ENCODE data around the gene PTPRN2. TPM values are rescaled to one million over a fixed set of nuclear protein-coding genes. Genes with fewer than 3 reads are reported as not detected.
"Not testable (repeated sequence)": the region's sequence is repeated elsewhere in the genome, so short reads cannot be mapped to it uniquely, and the experiment has no call there.

Gene PTPRN2
- polyA plus RNA-seq, 1 experiment: 0.31 TPM

DNA sequence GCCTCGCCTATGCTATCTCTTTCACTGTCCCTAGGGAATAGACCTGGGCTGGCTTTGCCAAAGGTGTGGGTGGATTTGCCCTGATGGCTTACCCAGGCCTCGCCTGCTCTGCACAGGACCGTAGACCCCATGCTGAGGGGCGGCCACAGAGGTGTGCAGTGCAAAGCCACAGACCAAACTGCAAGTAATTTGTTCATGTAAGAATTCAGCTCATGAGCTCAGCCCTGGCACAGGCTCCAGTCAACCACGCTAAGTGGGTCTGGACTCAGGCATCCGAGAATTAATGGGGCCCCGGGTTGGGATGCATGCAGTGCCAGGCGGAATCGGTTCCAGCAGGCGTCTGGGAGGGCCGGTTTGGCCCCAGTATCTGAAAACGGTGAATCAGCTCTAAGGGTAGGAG lies 805.6 kb downstream of the PTPRN2 start:
- ChIA-PET CTCF (no interaction called here), POLR2A (no interaction called here)
- no peaks in the 10 kb centered on the region for H3K27me3 ChIP-seq (ENCODE audit: control insufficient read depth, insufficient read depth, low read length)
- TF ChIP-seq, protein P1, sequence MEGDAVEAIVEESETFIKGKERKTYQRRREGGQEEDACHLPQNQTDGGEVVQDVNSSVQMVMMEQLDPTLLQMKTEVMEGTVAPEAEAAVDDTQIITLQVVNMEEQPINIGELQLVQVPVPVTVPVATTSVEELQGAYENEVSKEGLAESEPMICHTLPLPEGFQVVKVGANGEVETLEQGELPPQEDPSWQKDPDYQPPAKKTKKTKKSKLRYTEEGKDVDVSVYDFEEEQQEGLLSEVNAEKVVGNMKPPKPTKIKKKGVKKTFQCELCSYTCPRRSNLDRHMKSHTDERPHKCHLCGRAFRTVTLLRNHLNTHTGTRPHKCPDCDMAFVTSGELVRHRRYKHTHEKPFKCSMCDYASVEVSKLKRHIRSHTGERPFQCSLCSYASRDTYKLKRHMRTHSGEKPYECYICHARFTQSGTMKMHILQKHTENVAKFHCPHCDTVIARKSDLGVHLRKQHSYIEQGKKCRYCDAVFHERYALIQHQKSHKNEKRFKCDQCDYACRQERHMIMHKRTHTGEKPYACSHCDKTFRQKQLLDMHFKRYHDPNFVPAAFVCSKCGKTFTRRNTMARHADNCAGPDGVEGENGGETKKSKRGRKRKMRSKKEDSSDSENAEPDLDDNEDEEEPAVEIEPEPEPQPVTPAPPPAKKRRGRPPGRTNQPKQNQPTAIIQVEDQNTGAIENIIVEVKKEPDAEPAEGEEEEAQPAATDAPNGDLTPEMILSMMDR (IDR thresholded peaks at IDR 0.05; ENCODE audit: insufficient read depth, low read depth, low read length): no peak
- DNase-seq (ENCODE audit: low read depth): no peak
- H3K4me3 ChIP-seq (ENCODE audit: low read depth, low read length): no peak overlapping the region
- no peaks in the 10 kb centered on the region for H3K36me3 ChIP-seq (ENCODE audit: control insufficient read depth, insufficient read depth, low read length)

DNA sequence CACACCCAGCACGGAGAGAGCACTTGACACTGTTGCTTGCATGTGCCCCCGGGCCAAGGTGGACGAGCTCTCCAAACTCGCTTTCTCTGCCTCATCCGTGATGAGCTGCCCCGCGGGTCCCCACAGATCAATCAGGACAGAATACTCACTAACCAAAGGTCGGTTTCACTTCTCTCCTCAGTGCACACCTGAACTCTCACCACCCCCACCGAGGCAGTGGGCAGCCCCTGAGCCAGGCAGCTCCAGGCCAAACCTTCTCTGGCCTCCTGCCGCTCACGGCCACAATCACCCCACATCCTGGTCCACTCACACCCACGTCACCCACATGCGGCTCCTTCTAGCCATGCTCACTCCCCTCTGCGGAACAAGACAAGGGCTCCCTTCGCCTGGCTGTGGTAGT lies 806.9 kb downstream of the PTPRN2 start:
- TF ChIP-seq, protein P1 (IDR thresholded peaks at IDR 0.05; ENCODE audit: insufficient read depth, low read depth, low read length): no peak
- Histone ChIP-seq H3K36me3 (ENCODE audit: control insufficient read depth, insufficient read depth, low read length) (no peaks in the 10 kb centered on the region), H3K27me3 (ENCODE audit: control insufficient read depth, insufficient read depth, low read length) (no peaks in the 10 kb centered on the region), H3K4me3 (ENCODE audit: low read depth, low read length) (no peak overlapping the region)
- CTCF ChIA-PET: no interaction called here
- DNase-seq (ENCODE audit: low read depth): no peak
- POLR2A ChIA-PET: no interaction called here

DNA sequence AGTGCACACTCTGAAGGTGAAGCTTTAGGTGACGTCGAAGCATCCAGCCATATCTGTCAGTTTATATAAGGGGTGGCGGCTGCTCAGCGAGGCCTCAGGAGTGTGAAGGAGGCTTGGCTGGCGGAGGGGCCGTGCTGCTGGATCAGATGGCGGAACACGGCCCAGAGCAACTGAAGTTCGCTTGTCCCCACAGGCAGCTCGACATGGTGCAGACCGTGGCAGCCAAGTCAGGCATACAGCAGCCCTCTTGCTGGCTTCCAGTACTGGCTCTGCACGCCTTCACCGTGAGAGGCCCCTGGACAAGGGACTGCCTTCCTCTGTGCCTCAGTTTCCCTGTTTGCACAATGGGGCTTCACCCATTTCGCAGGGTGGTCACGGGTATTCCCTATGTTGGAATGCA lies 807.3 kb downstream of the PTPRN2 start:
- H3K27me3 ChIP-seq (ENCODE audit: control insufficient read depth, insufficient read depth, low read length): no peaks in the 10 kb centered on the region
- TF ChIP-seq, protein P1 (IDR thresholded peaks at IDR 0.05; ENCODE audit: insufficient read depth, low read depth, low read length): no peak
- POLR2A ChIA-PET: no interaction called here
- H3K36me3 ChIP-seq (ENCODE audit: control insufficient read depth, insufficient read depth, low read length): no peaks in the 10 kb centered on the region
- no peak for DNase-seq (ENCODE audit: low read depth)
- no peak overlapping the region for H3K4me3 ChIP-seq (ENCODE audit: low read depth, low read length)
- CTCF ChIA-PET: no interaction called here

DNA sequence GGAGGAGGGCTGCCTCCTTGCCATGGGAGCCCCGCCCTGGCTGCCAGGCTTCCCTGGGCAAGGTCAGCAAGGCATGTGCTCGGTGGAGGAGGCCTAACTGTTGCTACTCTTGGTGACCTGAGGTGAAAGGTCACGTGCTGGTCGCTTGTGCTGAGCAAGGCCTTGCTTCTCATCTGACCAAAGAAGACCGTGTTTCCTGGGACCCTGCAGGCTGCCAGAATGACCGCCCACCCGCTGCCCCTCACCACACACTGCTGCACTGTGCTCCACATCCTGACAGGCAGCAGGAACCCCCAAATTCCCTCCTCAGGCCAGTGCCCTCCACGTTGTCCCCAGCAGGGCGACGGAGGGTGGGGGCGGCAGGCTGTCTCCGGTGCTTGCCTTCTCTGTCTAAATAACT lies 808.4 kb downstream of the PTPRN2 start:
- no peaks in the 10 kb centered on the region for H3K27me3 ChIP-seq (ENCODE audit: control insufficient read depth, insufficient read depth, low read length)
- H3K4me3 ChIP-seq (ENCODE audit: low read depth, low read length): no peak overlapping the region
- H3K36me3 ChIP-seq (ENCODE audit: control insufficient read depth, insufficient read depth, low read length): no peaks in the 10 kb centered on the region
- TF ChIP-seq, protein P1 (IDR thresholded peaks at IDR 0.05; ENCODE audit: insufficient read depth, low read depth, low read length): no peak
- no peak for DNase-seq (ENCODE audit: low read depth)
- ChIA-PET CTCF (no interaction called here), POLR2A (no interaction called here)

DNA sequence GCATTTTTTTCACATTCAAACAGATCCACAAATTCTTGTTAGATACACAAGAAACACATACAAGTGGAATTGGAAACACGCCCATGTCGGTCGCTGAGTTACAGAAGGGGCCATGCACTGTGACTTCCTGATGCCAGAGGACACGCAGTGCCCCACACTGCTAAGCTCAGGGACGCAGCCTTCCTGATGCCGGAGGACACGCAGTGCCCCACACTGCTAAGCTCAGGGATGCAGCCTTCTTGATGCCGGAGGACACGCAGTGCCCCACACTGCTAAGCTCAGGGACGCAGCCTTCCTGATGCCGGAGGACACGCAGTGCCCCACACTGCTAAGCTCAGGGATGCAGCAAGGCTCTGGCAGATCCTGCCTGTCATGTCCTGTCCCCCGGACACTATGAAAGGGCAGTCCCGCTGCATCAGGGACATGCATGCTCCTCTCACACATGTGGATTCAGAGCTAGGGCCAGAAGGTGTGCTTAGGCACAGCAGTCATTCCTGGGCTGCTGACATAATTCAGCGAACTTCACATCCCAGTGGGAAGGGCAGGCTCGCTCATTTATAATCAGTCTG lies 810.3 kb downstream of the PTPRN2 start:
- DNase-seq (ENCODE audit: low read depth); H3K4me3 ChIP-seq (ENCODE audit: low read depth, low read length); H3K27me3 ChIP-seq (ENCODE audit: control insufficient read depth, insufficient read depth, low read length); POLR2A ChIA-PET; CTCF ChIA-PET; H3K36me3 ChIP-seq (ENCODE audit: control insufficient read depth, insufficient read depth, low read length): not testable (repeated sequence)

DNA sequence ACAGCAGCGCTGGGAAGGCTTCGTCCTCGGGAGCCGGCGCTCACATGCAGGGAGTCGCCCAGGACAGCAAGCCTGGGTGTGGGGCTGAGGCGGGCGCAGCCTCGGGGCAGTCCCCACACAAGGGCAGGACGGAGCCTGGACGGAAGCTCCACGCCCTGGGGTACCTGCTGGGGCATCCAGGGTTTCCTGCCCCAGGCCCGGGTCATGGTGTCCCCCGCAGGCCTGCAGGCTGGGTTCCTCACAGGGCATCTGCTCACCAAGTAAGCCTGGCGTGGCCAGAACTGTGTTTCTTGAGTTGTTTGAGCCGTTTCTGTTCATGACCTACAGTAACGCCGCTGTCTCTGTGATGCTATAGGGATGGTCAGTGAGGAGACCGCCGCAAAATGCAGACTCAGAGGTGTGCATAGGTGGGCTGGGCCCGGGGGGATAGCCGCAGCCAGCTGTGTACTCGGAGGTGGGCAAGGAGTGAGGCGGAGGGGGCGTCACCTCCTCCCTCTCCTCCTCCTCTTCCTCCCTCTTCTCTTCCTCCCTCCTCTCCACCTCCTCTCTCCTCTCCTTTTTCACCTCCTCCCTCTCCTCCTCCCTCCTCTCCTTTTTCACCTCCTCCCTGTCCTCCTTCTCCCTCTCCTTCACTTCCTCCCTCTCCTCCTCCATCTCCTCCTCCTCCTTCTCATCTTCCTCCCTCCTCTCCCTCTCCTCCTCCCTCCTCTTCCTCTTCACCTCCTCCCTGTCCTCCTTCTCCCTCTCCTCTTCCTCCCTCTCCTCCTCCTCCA lies 811.9 kb downstream of the PTPRN2 start:
- Histone ChIP-seq H3K27me3 (ENCODE audit: control insufficient read depth, insufficient read depth, low read length) (no peaks in the 10 kb centered on the region), H3K36me3 (ENCODE audit: control insufficient read depth, insufficient read depth, low read length) (no peaks in the 10 kb centered on the region), H3K4me3 (ENCODE audit: low read depth, low read length) (no peak overlapping the region)
- ChIA-PET POLR2A (no interaction called here), CTCF (no interaction called here)
- DNase-seq (ENCODE audit: low read depth): no peak
- TF ChIP-seq, protein P1 (IDR thresholded peaks at IDR 0.05; ENCODE audit: insufficient read depth, low read depth, low read length): no peak

Data from BJ (cell line).